ENCODE measurements around the gene FAM234B.

GRCh38 chr12:13080266-13080665 lies 36.1 kb downstream of the FAM234B start:
- TF ChIP-seq, protein P1, sequence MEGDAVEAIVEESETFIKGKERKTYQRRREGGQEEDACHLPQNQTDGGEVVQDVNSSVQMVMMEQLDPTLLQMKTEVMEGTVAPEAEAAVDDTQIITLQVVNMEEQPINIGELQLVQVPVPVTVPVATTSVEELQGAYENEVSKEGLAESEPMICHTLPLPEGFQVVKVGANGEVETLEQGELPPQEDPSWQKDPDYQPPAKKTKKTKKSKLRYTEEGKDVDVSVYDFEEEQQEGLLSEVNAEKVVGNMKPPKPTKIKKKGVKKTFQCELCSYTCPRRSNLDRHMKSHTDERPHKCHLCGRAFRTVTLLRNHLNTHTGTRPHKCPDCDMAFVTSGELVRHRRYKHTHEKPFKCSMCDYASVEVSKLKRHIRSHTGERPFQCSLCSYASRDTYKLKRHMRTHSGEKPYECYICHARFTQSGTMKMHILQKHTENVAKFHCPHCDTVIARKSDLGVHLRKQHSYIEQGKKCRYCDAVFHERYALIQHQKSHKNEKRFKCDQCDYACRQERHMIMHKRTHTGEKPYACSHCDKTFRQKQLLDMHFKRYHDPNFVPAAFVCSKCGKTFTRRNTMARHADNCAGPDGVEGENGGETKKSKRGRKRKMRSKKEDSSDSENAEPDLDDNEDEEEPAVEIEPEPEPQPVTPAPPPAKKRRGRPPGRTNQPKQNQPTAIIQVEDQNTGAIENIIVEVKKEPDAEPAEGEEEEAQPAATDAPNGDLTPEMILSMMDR (IDR thresholded peaks at IDR 0.05; ENCODE audit: low read depth, low read length): no peak
- no peak for TF ChIP-seq EZH2phosphoT487 (IDR thresholded peaks at IDR 0.05; ENCODE audit: low read depth)

All from OCI-LY3 (cell line).